Hepatocyte (in vitro differentiated cells): Measurements from ENCODE around the gene TOMM6.

Experiments used
- EZH2 ChIP-seq: fragments of 200-600 bp; sonication (generic); IDR thresholded peaks from 2 replicates; pipeline ENCODE4 v1.6.1; 2016; ENCODE audit warnings: antibody characterized with exemption, mild to moderate bottlenecking, borderline replicate concordance
- TF ChIP-seq, protein P1 (sequence below): fragments of 200-600 bp; sonication (generic); IDR thresholded peaks from 2 replicates; pipeline ENCODE4 v1.5.1; 2016; ENCODE audit warnings: antibody characterized with exemption, mild to moderate bottlenecking; ENCODE audit not compliant: poor library complexity

GRCh38 chr6:41769376-41769775, 18.1 kb upstream of the TOMM6 start:
- no peak for TF ChIP-seq EZH2
- TF ChIP-seq, protein P1, sequence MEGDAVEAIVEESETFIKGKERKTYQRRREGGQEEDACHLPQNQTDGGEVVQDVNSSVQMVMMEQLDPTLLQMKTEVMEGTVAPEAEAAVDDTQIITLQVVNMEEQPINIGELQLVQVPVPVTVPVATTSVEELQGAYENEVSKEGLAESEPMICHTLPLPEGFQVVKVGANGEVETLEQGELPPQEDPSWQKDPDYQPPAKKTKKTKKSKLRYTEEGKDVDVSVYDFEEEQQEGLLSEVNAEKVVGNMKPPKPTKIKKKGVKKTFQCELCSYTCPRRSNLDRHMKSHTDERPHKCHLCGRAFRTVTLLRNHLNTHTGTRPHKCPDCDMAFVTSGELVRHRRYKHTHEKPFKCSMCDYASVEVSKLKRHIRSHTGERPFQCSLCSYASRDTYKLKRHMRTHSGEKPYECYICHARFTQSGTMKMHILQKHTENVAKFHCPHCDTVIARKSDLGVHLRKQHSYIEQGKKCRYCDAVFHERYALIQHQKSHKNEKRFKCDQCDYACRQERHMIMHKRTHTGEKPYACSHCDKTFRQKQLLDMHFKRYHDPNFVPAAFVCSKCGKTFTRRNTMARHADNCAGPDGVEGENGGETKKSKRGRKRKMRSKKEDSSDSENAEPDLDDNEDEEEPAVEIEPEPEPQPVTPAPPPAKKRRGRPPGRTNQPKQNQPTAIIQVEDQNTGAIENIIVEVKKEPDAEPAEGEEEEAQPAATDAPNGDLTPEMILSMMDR: no peak
